Measurements from ENCODE around the gene ANTXR2.

Gene ANTXR2

DNA sequence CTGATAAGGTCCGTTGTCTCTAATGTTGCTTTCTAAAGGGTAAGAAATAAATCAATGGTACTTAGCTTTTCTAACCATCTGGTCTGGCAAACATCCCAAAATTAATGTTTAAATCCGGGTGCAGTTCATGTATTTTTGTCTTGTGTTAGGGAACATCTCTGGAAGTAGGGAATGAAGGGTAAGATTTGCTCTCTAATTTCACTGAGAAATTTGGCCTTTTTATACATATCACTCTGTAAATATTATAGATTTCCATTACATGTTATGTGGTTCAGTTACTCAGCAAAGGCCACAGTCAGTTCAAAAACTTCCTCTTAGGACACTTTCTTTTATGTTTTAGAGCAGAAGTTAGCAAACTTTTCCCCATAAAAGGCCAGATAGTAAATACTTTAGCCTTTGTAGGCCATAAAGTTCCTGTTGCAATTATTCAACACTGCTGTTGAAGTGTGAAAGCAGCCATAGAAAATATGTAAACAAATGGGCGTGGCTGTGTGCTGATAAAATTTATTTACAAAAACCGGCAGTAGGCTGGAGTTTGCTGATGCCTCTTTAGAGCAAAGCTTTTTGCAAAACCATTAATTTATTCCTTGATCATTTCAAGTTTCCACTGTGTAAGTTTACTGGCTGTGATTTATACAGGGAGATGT is 218.1 kb downstream of the ANTXR2 start:
- no peak for DNase-seq

GRCh38 chr4:79852305-79852730 is 220.7 kb downstream of the ANTXR2 start:
- no peak for DNase-seq

- DNase-seq, result no peak
These were observed 221.3 kb downstream of the ANTXR2 start for GRCh38 chr4:79851625-79852304.
